ENCODE measurements around the gene ZSCAN5B.
A peak's percentile ranks its signal among the peaks of the same experiment; 100 is the strongest.
"Not testable (repeated sequence)": the region's sequence is repeated elsewhere in the genome, so short reads cannot be mapped to it uniquely, and the experiment has no call there.

The ZSCAN5B gene
- total RNA-seq = 0 to 1.5 (median 0.03) reads per million in 17 experiments

- DNase-seq = not testable (repeated sequence)
These were observed at the start of gene ZSCAN5B for GRCh38 chr19:56197646-56198045. ZSCAN5B (minus strand) TSS chr19:56197783; CDS start chr19:56193052, 4,731 bp downstream.

- not testable (repeated sequence) for DNase-seq
These were observed 48.2 kb upstream of the ZSCAN5B start for GRCh38 chr19:56245764-56246163.

DNA sequence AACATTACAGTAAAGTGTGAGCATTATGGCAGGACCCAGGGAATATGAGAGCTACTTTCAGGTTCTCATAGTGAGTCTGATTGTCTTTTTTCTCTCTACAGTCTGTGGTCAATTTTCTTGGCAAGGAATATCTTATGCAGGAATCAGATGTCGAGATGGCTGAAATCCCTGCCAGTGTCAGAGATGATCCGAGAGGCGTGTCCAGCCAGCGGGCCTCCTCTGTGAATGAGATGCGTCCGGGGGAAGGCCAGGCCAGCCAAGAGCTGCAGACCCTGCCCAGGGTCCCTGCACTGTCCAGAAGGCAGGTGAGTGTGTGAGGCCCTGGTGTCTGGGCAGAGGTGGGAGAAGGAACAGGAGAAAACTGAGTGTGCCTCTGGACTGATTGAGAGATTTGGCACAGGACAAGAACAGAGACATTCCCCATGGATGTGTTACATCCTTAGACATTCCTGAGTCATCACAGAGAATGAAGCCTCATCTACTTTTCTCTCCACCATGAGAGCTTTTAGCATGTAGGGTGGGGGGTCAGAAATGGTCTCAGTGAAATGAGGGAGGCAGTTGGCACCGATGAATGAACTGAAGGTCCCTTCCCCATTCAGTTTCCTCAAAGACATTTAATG lies 47.6 kb upstream of the ZSCAN5B start:
- DNase-seq = no peak

- no peak for DNase-seq
These were observed 25.9 kb upstream of the ZSCAN5B start for GRCh38 chr19:56223481-56223880.

DNA sequence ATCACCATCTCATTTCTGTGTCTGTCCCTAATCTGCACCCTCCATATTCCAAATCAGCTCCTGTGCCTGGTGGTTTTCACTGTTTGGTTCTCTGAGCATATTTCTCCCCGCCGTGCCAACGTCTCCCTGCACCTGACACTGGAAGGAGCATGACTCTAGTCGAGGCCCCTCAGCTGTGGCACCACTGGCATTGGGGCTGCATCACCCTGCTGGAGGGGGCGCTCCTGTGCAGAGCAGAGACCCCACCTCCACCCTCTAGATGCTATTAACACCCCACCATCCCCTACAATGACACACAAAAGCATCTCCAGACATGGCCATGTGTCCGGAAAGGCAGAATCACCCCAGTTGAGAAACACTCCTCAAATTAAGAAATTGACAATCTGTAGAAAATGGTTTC lies 25.3 kb upstream of the ZSCAN5B start:
- no peak for DNase-seq

- DNase-seq = no peak
These were observed 24.3 kb upstream of the ZSCAN5B start for GRCh38 chr19:56221851-56222250.

- peak in 1 of 4 experiments; percentile 8 for DNase-seq
These were observed 23.9 kb upstream of the ZSCAN5B start for GRCh38 chr19:56221442-56221841.

DNA sequence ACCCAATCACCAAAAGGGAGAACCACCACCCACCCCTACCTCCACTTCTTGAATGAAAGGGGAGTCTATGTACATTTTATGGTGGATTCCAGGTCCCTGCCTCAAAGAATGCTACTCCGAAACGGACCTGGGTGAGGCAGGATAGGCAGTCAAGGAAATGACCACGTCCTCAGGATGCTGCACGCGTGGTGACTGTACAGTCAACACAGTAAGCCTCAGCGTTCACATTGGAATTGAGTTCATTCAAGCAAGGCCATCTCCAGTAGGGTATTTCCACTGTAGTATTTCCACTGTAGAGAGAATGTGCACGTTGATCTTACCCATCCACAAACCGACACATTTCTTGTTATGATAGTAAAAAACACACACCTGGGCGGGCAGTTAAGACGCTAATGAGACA lies 21.4 kb upstream of the ZSCAN5B start:
- no peak for DNase-seq

DNA sequence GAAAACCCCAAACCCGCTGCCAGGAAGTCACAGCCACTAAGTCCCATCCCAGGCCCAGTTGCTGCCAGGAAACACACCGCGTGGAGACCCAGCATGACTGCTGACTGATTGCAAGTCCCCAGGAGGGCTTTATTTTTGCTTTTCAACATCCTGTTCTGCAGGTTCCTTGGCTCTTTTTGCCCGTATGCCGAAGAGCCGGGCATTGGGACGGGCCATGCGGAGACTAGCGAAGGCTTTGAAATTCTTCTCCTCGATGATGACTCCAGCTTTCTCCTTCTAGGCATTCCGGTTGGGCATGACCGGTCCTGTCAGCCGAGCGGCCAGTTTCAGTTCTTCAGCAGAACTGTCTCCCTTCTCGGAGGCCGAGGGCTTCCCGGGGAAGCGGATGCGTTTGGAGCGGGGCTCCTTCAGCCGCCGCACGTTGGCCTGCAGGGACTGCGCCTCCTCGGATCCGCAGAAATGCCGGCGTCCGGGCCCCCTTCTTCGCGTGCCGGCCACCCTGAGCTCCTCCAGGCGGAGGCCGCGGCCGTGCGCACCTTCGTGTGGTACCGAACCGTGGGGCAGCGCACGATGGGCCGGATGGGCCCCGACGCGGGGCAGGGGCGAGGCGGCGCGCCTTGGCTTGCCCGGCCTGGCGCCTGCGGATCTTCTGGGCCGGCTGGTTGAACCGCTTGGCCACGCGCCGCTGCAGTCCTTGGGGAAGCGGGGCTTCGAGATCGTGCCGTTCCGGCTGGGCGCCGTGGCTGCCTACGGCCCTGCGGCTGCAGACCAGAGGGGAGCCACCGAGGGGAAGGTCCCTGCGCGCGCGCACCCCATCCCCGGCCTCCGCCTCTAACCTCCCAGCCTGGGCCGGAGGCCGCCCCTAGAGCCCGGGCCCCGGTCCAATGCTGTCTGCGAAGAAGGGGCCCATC lies 19.7 kb upstream of the ZSCAN5B start:
- peak; percentile 34 to 57 (median 42) for DNase-seq

- no peak for DNase-seq
These were observed 14.1 kb upstream of the ZSCAN5B start for GRCh38 chr19:56211718-56212117.

DNA sequence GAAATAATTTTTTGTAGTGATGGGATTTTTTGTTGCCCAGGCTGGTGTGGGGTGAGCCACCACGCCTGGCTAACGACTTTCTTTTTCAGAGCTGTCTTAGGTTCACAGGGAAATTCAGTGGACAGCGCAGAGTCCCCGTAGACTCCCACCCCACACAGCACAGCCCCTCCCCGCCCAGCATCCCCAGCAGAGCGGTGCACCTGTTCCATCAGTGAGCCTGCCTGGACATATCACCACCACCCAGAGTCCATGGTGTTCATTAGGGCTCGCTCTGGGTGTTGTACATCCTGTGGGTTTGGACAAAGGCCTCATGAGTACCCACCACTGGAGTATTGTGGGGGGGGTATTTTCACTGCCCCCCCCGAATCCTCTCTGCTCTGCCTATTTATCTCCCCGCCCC lies 12.5 kb upstream of the ZSCAN5B start:
- not testable (repeated sequence) for DNase-seq

DNA sequence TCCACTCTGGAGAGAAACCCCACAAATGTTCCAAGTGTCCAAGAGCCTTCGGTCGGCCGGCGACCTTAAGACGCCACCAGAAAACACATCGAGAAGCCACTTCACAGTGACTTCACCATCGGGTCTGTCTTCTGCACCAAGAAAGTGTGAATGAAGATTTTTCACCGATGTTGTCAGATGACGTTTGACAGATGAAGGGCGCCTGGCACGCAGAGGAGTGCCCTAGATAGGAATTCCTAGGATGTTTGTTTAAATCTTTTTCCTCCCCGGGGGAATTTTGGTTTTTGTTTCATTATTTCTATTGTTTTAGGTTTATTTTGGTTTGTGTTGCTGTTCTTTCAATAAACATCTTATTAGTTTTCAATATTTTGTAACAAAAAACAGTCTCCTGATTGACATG lies 11.5 kb upstream of the ZSCAN5B start:
- DNase-seq = no peak

- not testable (repeated sequence) for DNase-seq
These were observed 10.0 kb upstream of the ZSCAN5B start for GRCh38 chr19:56207581-56207980.

DNA sequence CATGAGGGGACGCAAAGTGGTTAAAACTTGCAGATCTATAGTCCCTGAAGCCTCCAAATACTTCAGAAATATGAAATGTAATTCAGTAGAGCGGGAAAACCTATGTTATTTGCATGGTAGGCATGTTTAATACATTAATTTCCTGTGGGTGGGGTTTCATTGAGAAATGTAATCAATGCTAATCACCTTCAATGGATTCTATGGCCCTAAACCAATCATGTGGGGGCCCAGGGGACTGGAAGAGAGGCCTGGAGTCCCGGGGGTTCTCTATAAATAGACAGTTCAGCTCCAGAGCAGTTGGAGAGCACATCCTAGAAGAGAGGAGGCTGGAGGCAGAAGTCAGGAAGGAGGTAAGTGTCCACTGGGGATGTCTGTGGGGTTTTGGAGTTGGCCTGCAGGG lies 4.4 kb upstream of the ZSCAN5B start, which contains the start of gene ZSCAN5C:
ZSCAN5C (plus strand) TSS at position 301 of the 400 bp plus-strand sequence. CDS start 3,641 bp downstream, outside the sequence.
- DNase-seq = no peak

DNA sequence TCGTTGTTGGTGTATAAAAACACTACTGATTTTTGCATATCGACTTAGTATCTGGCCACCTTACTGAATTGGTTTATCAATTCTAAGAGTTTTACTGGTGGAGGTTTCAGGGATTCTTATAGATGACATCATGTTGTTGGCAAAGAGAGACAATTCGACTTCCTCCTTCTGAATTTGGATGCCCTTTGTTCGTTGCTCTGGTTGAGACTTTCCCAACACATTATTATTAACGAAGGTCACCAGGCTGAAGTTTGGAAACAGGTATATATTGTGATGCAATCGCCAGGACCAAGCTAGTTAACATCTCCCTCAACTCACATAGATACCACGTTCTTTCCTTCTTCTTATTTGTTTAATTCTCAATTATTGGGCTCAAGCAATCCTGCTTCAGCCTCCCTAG lies 2.1 kb upstream of the ZSCAN5B start:
- no peak for DNase-seq

- no peak for DNase-seq
These were observed 3.5 kb downstream of the ZSCAN5B start for GRCh38 chr19:56193981-56194640.

DNA sequence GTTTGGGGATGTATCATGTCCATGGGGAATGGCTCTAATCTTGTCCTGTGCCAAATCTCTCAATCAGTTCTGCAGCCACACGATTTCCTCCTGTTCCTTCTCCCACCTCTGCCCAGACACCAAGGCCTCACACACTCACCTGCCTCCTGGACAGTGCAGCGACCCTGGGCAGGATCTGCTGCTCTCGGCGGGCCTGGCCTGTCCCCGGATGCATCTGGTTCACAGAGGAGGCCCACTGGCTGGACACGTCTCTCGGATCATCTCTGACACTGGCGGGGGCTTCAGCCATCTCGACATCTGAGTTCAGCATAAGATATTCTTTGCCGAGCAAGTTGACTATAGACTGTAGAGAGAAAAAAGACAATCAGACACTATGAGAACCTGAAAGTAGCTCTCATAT lies 5.9 kb downstream of the ZSCAN5B start:
- no peak for DNase-seq

DNA sequence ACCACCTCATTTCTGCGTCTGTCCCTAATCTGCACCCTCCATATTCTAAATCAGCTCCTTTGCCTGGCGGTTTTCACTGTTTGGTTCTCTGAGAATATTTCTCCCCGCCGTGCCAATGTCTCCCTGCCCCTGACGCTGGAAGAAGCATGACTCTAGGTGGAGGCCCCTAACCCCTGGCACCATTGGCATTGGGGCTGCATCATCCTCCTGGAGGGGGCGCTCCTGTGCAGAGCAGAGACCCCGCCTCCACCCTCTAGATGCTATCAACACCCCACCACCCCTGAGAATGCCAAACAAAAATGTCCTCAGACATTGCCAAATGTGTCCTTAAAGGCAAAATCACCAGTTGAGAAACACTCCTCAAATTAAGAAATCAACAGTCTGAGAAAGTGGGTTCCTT lies 6.5 kb downstream of the ZSCAN5B start:
- no peak for DNase-seq

GRCh38 chr19:56189785-56190184 lies 7.8 kb downstream of the ZSCAN5B start:
- DNase-seq = no peak

GRCh38 chr19:56177564-56178243 lies 19.9 kb downstream of the ZSCAN5B start:
- DNase-seq = no peak

- DNase-seq = no peak
These were observed 20.7 kb downstream of the ZSCAN5B start for GRCh38 chr19:56176881-56177280.

DNA sequence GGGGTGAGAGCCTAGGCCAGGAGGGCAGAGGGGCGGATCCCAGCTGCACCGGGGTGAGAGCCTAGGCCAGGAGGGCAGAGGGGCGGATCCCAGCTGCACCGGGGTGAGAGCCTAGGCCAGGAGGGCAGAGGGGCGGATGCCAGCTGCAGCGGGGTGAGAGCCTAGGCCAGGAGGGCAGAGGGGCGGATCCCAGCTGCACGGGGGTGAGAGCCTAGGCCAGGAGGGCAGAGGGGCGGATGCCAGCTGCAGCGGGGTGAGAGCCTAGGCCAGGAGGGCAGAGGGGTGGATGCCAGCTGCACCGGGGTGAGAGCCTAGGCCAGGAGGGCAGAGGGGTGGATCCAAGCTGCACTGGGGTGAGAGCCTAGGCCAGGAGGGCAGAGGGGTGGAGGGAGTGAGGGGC lies 21.3 kb downstream of the ZSCAN5B start:
- not testable (repeated sequence) for DNase-seq

All from suppressor macrophage (primary cell).